Liver (tissue), 9 donors: ENCODE data around the gene SLC25A42. TPM values are rescaled to one million over a fixed set of nuclear protein-coding genes. Genes with fewer than 3 reads are reported as not detected.

Experiments used
- DNase-seq: peaks from one replicate; pipeline ENCODE4 v3.0.0-alpha.2; 2017; ENCODE audit warnings: low spot score
- H3K27ac ChIP-seq, 2 donors: one replicate each; pipeline ENCODE4 v1.7.0; 2013; ENCODE audit warnings: inconsistent platforms in 2 of 2, low read length in 2 of 2, control low read depth in 1 of 2, low read depth in 1 of 2, mild to moderate bottlenecking in 1 of 2
- H3K27me3 ChIP-seq, 4 donors: one replicate each; pipeline versions ENCODE4 v1.6.1 to v1.7.0; 2013; ENCODE audit warnings: low read length in 3 of 4, inconsistent platforms in 1 of 4, mild to moderate bottlenecking in 1 of 4, moderate library complexity in 1 of 4; ENCODE audit not compliant: control insufficient read depth in 4 of 4, insufficient read depth in 4 of 4
- H3K36me3 ChIP-seq, 4 donors: one replicate each; pipeline versions ENCODE4 v1.6.1 to v1.7.0; 2013; ENCODE audit warnings: low read length in 3 of 4, mild to moderate bottlenecking in 3 of 4, low read depth in 1 of 4, moderate library complexity in 1 of 4; ENCODE audit not compliant: control insufficient read depth in 4 of 4, insufficient read depth in 3 of 4
- H3K4me1 ChIP-seq, 4 donors: one replicate each; pipeline versions ENCODE4 v1.6.1 to v1.7.0; 2013; ENCODE audit warnings: low read length in 3 of 4, mild to moderate bottlenecking in 3 of 4, moderate library complexity in 1 of 4; ENCODE audit not compliant: control insufficient read depth in 4 of 4, insufficient read depth in 4 of 4
- H3K4me3 ChIP-seq, 3 donors: one replicate each; pipeline versions ENCODE4 v1.6.1 to v1.7.0; 2013; ENCODE audit warnings: low read length in 3 of 3, control low read depth in 1 of 3, low read depth in 1 of 3, mild to moderate bottlenecking in 1 of 3
- H3K9ac ChIP-seq, 2 donors: one replicate each; pipeline ENCODE4 v1.7.0; 2013; ENCODE audit warnings: low read length in 2 of 2, mild to moderate bottlenecking in 2 of 2, moderate library complexity in 2 of 2, control low read depth in 1 of 2, low read depth in 1 of 2
- H3K9me3 ChIP-seq, 4 donors: one replicate each; pipeline versions ENCODE4 v1.6.1 to v1.7.0; 2013; ENCODE audit warnings: low read length in 3 of 4; ENCODE audit not compliant: control insufficient read depth in 4 of 4
- ATF3 ChIP-seq: IDR thresholded peaks from 2 replicates; pipeline ENCODE4 v1.6.1; 2016; ENCODE audit warnings: antibody characterized with exemption
- EGR1 ChIP-seq, 2 donors: IDR thresholded peaks; 2 replicates each; pipeline ENCODE4 v1.6.1; 2016 to 2018; ENCODE audit warnings: antibody characterized with exemption in 2 of 2, low read depth in 2 of 2
- FOXA1 ChIP-seq: IDR thresholded peaks from 2 replicates; pipeline ENCODE4 v1.6.1; 2016; ENCODE audit warnings: antibody characterized with exemption
- FOXA2 ChIP-seq: IDR thresholded peaks from 2 replicates; pipeline ENCODE4 v1.6.1; 2016; ENCODE audit warnings: antibody characterized with exemption
- GABPA ChIP-seq, 2 donors: IDR thresholded peaks in 1 of 2; conservative IDR thresholded peaks in 1 of 2; 2 replicates each; pipeline ENCODE4 v1.6.1; 2016; ENCODE audit warnings: antibody characterized with exemption in 2 of 2, mild to moderate bottlenecking in 1 of 2, moderate library complexity in 1 of 2
- HNF4A ChIP-seq, 2 donors: conservative IDR thresholded peaks; 2 replicates each; pipeline ENCODE4 v1.6.1; 2016; ENCODE audit warnings: antibody characterized with exemption in 2 of 2, mild to moderate bottlenecking in 2 of 2
- HNF4G ChIP-seq: IDR thresholded peaks from 2 replicates; pipeline ENCODE4 v1.6.1; 2016; ENCODE audit warnings: antibody characterized with exemption
- JUND ChIP-seq, 2 donors: IDR thresholded peaks; 2 replicates each; pipeline ENCODE4 v1.6.1; 2016; ENCODE audit warnings: antibody characterized with exemption in 2 of 2
- MAX ChIP-seq: IDR thresholded peaks from 2 replicates; pipeline ENCODE4 v1.6.1; 2016; ENCODE audit warnings: antibody characterized with exemption
- NR2F2 ChIP-seq: IDR thresholded peaks from 2 replicates; pipeline ENCODE4 v1.6.1; 2016; ENCODE audit warnings: antibody characterized with exemption
- RAD21 ChIP-seq, 2 donors: IDR thresholded peaks; 2 replicates each; pipeline ENCODE4 v1.6.1; 2016; ENCODE audit warnings: antibody characterized with exemption in 2 of 2, mild to moderate bottlenecking in 2 of 2
- REST ChIP-seq: IDR thresholded peaks from 2 replicates; pipeline ENCODE4 v1.6.1; 2016; ENCODE audit warnings: antibody characterized with exemption, mild to moderate bottlenecking
- RXRA ChIP-seq, 2 donors: IDR thresholded peaks; 2 replicates each; pipeline ENCODE4 v1.6.1; 2017 to 2018; ENCODE audit warnings: antibody characterized with exemption in 2 of 2, mild to moderate bottlenecking in 1 of 2
- SP1 ChIP-seq: IDR thresholded peaks from 2 replicates; pipeline ENCODE4 v1.6.1; 2018; ENCODE audit warnings: antibody characterized with exemption, mild to moderate bottlenecking
- TAF1 ChIP-seq: conservative IDR thresholded peaks from 2 replicates; pipeline ENCODE4 v1.6.1; 2016; ENCODE audit warnings: antibody characterized with exemption, mild to moderate bottlenecking
- YY1 ChIP-seq: IDR thresholded peaks from 2 replicates; pipeline ENCODE4 v1.6.1; 2016; ENCODE audit warnings: antibody characterized with exemption, mild to moderate bottlenecking
- WGBS: extraction: QIAGEN DNeasy Blood & Tissue Kit; methylation state at CpG from one replicate; pipeline ENCODE4 v1.1.7; 2013; 5-methylcytosine and 5-hydroxymethylcytosine counted together
- polyA plus RNA-seq, 2 donors: library from polyadenylated mRNA; stranded (reverse) in 1 of 2; unstranded in 1 of 2; fragments of 200-250 nt in 1 of 2; fragments of >200 nt in 1 of 2; fragmentation: Nextera tagmentation in 1 of 2; extraction: Ambion mirVana in 1 of 2; gene quantifications; one replicate each; pipeline versions ENCODE4 v1.2.1 to v1.2.3, GENCODE V29; 2013 to 2015
- total RNA-seq, 2 donors: library from RNA; depleted of rRNA; stranded (reverse); fragments of >200 nt; gene quantifications; one replicate each; pipeline ENCODE4 v1.2.3, GENCODE V29; 2014
- TF ChIP-seq, protein P1 (sequence below): IDR thresholded peaks from 2 replicates; pipeline ENCODE4 v1.6.1; 2016; ENCODE audit warnings: antibody characterized with exemption
- TF ChIP-seq, protein P2 (sequence below): fragments of 150-350 bp; IDR thresholded peaks from 2 replicates; pipeline ENCODE4 v1.5.1; 2017; ENCODE audit warnings: improper control_type of control experiment, low read depth, low read length; ENCODE audit not compliant: missing input control
- donor health status: healthy.
- donor health status: healthy.
- donor health status: healthy.
- donor health status: healthy.
- donor health status: healthy.

SLC25A42 gene
- total and polyA plus RNA-seq, 4 donors: 24.7 to 89.6 (median 60.2) TPM

DNA sequence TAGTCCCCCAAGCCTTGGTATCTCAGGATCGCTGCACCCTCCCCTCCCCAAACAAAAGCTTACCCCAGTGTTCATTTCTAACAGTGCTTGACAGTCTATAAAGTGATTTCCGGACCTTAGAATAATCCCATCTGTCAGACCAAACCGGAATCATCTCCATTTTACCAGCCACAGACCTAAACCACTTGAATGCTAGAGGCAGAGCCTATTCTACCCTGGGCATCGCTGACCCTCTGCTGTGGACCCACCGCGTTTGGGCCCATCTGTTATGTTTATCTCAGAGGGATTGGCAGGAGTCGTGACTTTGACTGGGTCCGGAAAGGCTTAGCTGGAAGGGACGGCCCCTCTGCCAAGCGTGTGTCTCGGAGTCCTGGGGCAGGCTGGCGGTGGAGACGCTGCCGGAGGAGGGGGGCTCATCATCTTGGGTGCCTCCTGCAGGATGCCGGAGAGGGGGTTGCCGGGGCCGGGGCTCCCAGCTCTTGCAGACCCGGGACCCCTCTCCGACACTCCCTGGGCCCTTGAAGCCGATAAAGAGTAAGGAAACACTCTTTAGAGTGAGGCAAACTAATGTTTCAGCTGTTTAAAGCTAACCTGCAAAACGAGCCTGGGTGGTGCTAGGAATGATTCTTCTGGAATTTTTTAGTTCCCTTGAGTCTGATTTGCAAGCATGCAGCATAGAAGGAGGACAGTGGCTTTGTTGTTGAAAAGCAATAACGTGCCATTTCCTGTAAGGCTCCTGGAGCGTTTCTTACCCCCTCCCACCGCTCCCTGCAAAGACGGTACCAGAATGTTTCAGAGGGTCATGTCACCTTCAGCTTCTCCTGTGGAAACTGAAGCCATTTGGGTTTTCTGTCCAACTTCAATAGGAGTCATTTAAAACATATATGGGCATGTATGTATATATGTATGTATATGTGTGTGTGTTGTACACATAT is 1.3 kb downstream of the SLC25A42 start:
- Histone ChIP-seq H3K4me3 (peak overlapping the region; percentile 77 to 79 (median 77)), H3K4me1 (peaks cover 12 to 71% (median 56%) of the 10 kb centered on the region in 4 donors), H3K36me3 (peaks cover 0 to 4% (median 0%) of the 10 kb centered on the region in 4 donors), H3K27me3 (no peaks in the 10 kb centered on the region), H3K9me3 (no peaks in the 10 kb centered on the region), H3K9ac (peak overlapping the region; percentile 68 to 80), H3K27ac (peak overlapping the region; percentile 71 to 77)
- DNase-seq: no peak
- TF ChIP-seq TAF1 (no peak), RXRA (IDR thresholded peaks at IDR 0.05) (no peak), HNF4A (conservative IDR thresholded peaks at IDR 0.05) (no peak), YY1 (no peak), RAD21 (IDR thresholded peaks at IDR 0.05) (no peak), JUND (IDR thresholded peaks at IDR 0.05) (no peak), ATF3 (no peak), SP1 (no peak), FOXA1 (no peak), MAX (no peak), HNF4G (no peak), REST (no peak), EGR1 (IDR thresholded peaks at IDR 0.05; ENCODE audit: low read depth in 2 of 2) (no peak), NR2F2 (no peak), FOXA2 (no peak), GABPA (IDR thresholded peaks at IDR 0.05 in 1 of 2, conservative IDR thresholded peaks at IDR 0.05 in 1 of 2) (no peak)
- TF ChIP-seq, protein P1, sequence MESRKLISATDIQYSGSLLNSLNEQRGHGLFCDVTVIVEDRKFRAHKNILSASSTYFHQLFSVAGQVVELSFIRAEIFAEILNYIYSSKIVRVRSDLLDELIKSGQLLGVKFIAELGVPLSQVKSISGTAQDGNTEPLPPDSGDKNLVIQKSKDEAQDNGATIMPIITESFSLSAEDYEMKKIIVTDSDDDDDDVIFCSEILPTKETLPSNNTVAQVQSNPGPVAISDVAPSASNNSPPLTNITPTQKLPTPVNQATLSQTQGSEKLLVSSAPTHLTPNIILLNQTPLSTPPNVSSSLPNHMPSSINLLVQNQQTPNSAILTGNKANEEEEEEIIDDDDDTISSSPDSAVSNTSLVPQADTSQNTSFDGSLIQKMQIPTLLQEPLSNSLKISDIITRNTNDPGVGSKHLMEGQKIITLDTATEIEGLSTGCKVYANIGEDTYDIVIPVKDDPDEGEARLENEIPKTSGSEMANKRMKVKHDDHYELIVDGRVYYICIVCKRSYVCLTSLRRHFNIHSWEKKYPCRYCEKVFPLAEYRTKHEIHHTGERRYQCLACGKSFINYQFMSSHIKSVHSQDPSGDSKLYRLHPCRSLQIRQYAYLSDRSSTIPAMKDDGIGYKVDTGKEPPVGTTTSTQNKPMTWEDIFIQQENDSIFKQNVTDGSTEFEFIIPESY: no peak
- TF ChIP-seq, protein P2, sequence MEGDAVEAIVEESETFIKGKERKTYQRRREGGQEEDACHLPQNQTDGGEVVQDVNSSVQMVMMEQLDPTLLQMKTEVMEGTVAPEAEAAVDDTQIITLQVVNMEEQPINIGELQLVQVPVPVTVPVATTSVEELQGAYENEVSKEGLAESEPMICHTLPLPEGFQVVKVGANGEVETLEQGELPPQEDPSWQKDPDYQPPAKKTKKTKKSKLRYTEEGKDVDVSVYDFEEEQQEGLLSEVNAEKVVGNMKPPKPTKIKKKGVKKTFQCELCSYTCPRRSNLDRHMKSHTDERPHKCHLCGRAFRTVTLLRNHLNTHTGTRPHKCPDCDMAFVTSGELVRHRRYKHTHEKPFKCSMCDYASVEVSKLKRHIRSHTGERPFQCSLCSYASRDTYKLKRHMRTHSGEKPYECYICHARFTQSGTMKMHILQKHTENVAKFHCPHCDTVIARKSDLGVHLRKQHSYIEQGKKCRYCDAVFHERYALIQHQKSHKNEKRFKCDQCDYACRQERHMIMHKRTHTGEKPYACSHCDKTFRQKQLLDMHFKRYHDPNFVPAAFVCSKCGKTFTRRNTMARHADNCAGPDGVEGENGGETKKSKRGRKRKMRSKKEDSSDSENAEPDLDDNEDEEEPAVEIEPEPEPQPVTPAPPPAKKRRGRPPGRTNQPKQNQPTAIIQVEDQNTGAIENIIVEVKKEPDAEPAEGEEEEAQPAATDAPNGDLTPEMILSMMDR: no peak
- WGBS: 1% methylated on average over 25 of the region's 25 CpGs
